Astrocyte (in vitro differentiated cells and primary cell): Measurements from ENCODE around the gene AGAP5. TPM values are rescaled to one million over a fixed set of nuclear protein-coding genes. Genes with fewer than 3 reads are reported as not detected.
A peak's percentile ranks its signal among the peaks of the same experiment; 100 is the strongest.

ENCODE experiments used
- DNase-seq: peaks from one replicate; pipeline ENCODE4 v3.0.0-alpha.2; 2010; ENCODE audit warnings: low read depth
- FAIRE-seq: peaks from 2 replicates; lab custom pipeline; 2011; peaks lifted over from hg19 to GRCh38; lab: Jason Lieb, UNC
- H2AFZ ChIP-seq: 2 replicates; pipeline ENCODE4 v1.6.0; 2012; ENCODE audit warnings: low read depth, low read length, inconsistent platforms
- H3K27ac ChIP-seq: 2 replicates; pipeline ENCODE4 v1.5.1; 2011; ENCODE audit warnings: low read depth, low read length, inconsistent platforms
- H3K27me3 ChIP-seq: 2 replicates; pipeline ENCODE4 v1.6.0; 2011; ENCODE audit warnings: low read length, inconsistent platforms; ENCODE audit not compliant: insufficient read depth
- H3K36me3 ChIP-seq: 2 replicates; pipeline ENCODE4 v1.5.1; 2011; ENCODE audit warnings: low read length, inconsistent platforms; ENCODE audit not compliant: insufficient read depth
- H3K4me1 ChIP-seq: 2 replicates; pipeline ENCODE4 v1.5.1; 2011; ENCODE audit warnings: low read length, inconsistent platforms; ENCODE audit not compliant: insufficient read depth
- H3K4me2 ChIP-seq: 2 replicates; pipeline ENCODE4 v1.6.0; 2012; ENCODE audit warnings: low read length, inconsistent platforms
- H3K4me3 ChIP-seq: 2 replicates; pipeline ENCODE4 v1.5.1; 2011; ENCODE audit warnings: low read depth, mild to moderate bottlenecking, low read length, inconsistent platforms; ENCODE audit not compliant: insufficient read depth
- H3K79me2 ChIP-seq: 2 replicates; pipeline ENCODE4 v1.6.0; 2012; ENCODE audit warnings: mild to moderate bottlenecking, low read length, inconsistent platforms; ENCODE audit not compliant: insufficient read depth
- H3K9ac ChIP-seq: 2 replicates; pipeline ENCODE4 v1.6.0; 2012; ENCODE audit warnings: mild to moderate bottlenecking, low read length, inconsistent platforms
- H3K9me3 ChIP-seq: 2 replicates; pipeline ENCODE4 v1.5.1; 2012; ENCODE audit warnings: low read depth, mild to moderate bottlenecking, low read length, inconsistent platforms; ENCODE audit not compliant: insufficient read depth
- H4K20me1 ChIP-seq: 2 replicates; pipeline ENCODE4 v1.6.0; 2012; ENCODE audit warnings: low read length, inconsistent platforms; ENCODE audit not compliant: insufficient read depth
- H3K27ac Mint-ChIP-seq: one replicate; pipeline ENCODE4 v1.8.0; 2021; ENCODE audit warnings: mild to moderate bottlenecking, mixed read lengths; ENCODE audit not compliant: unreplicated experiment
- H3K27me3 Mint-ChIP-seq: one replicate; pipeline ENCODE4 v1.8.0; 2021; ENCODE audit warnings: low read depth, mixed read lengths; ENCODE audit not compliant: unreplicated experiment
- H3K36me3 Mint-ChIP-seq: one replicate; pipeline ENCODE4 v1.8.0; 2021; ENCODE audit warnings: low read depth, mixed read lengths; ENCODE audit not compliant: unreplicated experiment
- H3K4me1 Mint-ChIP-seq: one replicate; pipeline ENCODE4 v1.8.0; 2021; ENCODE audit warnings: low read depth, mixed read lengths; ENCODE audit not compliant: unreplicated experiment
- H3K4me3 Mint-ChIP-seq: one replicate; pipeline ENCODE4 v1.8.0; 2021; ENCODE audit warnings: mild to moderate bottlenecking, moderate library complexity, mixed read lengths; ENCODE audit not compliant: unreplicated experiment
- H3K9me3 Mint-ChIP-seq: one replicate; pipeline ENCODE4 v1.8.0; 2021; ENCODE audit warnings: mild to moderate bottlenecking, mixed read lengths; ENCODE audit not compliant: unreplicated experiment
- CTCF ChIP-seq: IDR thresholded peaks from 2 replicates; pipeline ENCODE4 v1.5.1; 2011; ENCODE audit warnings: low read depth, mild to moderate bottlenecking, inconsistent platforms, low read length, moderate library complexity; ENCODE audit not compliant: insufficient read depth
- EZH2 ChIP-seq: IDR thresholded peaks from 2 replicates; pipeline ENCODE4 v1.6.1; 2012; ENCODE audit warnings: mild to moderate bottlenecking, low read length, inconsistent platforms; ENCODE audit not compliant: insufficient read depth
- total RNA-seq: library from RNA; stranded (reverse); gene quantifications from 2 replicates; pipeline ENCODE4 v1.2.1, GENCODE V29; 2021

Gene AGAP5
- total RNA-seq, 1 donor from 2014 or later: 5.1 TPM

- H3K27ac ChIP-seq: no peak overlapping the region
- H3K27me3 ChIP-seq: no peaks in the 10 kb centered on the region
- no peaks in the 10 kb centered on the region for H3K36me3 Mint-ChIP-seq
- H3K36me3 ChIP-seq: no peaks in the 10 kb centered on the region
- H3K4me3 ChIP-seq: no peak overlapping the region
- peaks cover 33% of the 10 kb centered on the region for H3K4me1 ChIP-seq
- no peak overlapping the region for H2AFZ ChIP-seq
- no peaks in the 10 kb centered on the region for H3K9me3 ChIP-seq
- H3K79me2 ChIP-seq: no peaks in the 10 kb centered on the region
- no peak for TF ChIP-seq CTCF
- TF ChIP-seq EZH2: no peak
- FAIRE-seq: no peak
- no peaks in the 10 kb centered on the region for H3K27me3 Mint-ChIP-seq
- peaks cover 49% of the 10 kb centered on the region for H3K4me1 Mint-ChIP-seq
- no peaks in the 10 kb centered on the region for H4K20me1 ChIP-seq
- DNase-seq: no peak
- H3K9me3 Mint-ChIP-seq: no peaks in the 10 kb centered on the region
- H3K4me2 ChIP-seq: no peak overlapping the region
- H3K27ac Mint-ChIP-seq: no peak overlapping the region
- no peak overlapping the region for H3K4me3 Mint-ChIP-seq
- H3K9ac ChIP-seq: no peak overlapping the region
These were observed 51.3 kb downstream of the AGAP5 start for GRCh38 chr10:73646598-73647041.

- Histone ChIP-seq H3K79me2 (no peaks in the 10 kb centered on the region), H3K27ac (no peak overlapping the region), H3K4me1 (peaks cover 19% of the 10 kb centered on the region), H2AFZ (no peak overlapping the region), H3K4me3 (no peak overlapping the region), H3K9ac (no peak overlapping the region), H4K20me1 (no peaks in the 10 kb centered on the region), H3K36me3 (no peaks in the 10 kb centered on the region), H3K27me3 (peaks cover 4% of the 10 kb centered on the region), H3K4me2 (no peak overlapping the region), H3K9me3 (no peaks in the 10 kb centered on the region)
- TF ChIP-seq CTCF (no peak), EZH2 (no peak)
- Mint-ChIP-seq H3K4me3 (no peak overlapping the region), H3K9me3 (no peaks in the 10 kb centered on the region), H3K27me3 (no peaks in the 10 kb centered on the region), H3K36me3 (no peaks in the 10 kb centered on the region), H3K27ac (peak overlapping the region; percentile 88), H3K4me1 (peaks cover 43% of the 10 kb centered on the region)
- FAIRE-seq (no peak), DNase-seq (no peak)
These were observed 52.7 kb downstream of the AGAP5 start for GRCh38 chr10:73645251-73645650.

GRCh38 chr10:73644767-73645166 is 53.1 kb downstream of the AGAP5 start:
- H3K4me1 ChIP-seq: peaks cover 15% of the 10 kb centered on the region
- TF ChIP-seq EZH2: no peak
- peaks cover 4% of the 10 kb centered on the region for H3K27me3 ChIP-seq
- Mint-ChIP-seq H3K9me3 (no peaks in the 10 kb centered on the region), H3K4me1 (peaks cover 40% of the 10 kb centered on the region), H3K36me3 (no peaks in the 10 kb centered on the region), H3K4me3 (peak overlapping the region; percentile 5), H3K27me3 (no peaks in the 10 kb centered on the region), H3K27ac (peak overlapping the region; percentile 4)
- no peak overlapping the region for H3K9ac ChIP-seq
- no peaks in the 10 kb centered on the region for H3K79me2 ChIP-seq
- H3K36me3 ChIP-seq: no peaks in the 10 kb centered on the region
- H3K4me2 ChIP-seq: no peak overlapping the region
- H4K20me1 ChIP-seq: no peaks in the 10 kb centered on the region
- H3K27ac ChIP-seq: no peak overlapping the region
- no peaks in the 10 kb centered on the region for H3K9me3 ChIP-seq
- no peak overlapping the region for H3K4me3 ChIP-seq
- no peak overlapping the region for H2AFZ ChIP-seq
- no peak for DNase-seq
- no peak for FAIRE-seq
